Neural cell (in vitro differentiated cells): Measurements from ENCODE around the gene LHX4. TPM values are rescaled to one million over a fixed set of nuclear protein-coding genes. Genes with fewer than 3 reads are reported as not detected.
A peak's percentile ranks its signal among the peaks of the same experiment; 100 is the strongest.

Experiments
- H2AFZ ChIP-seq: fragments of 200-600, 300-800 bp; sonication (generic), shearing (Covaris generic); 2 replicates; pipeline ENCODE4 v1.6.0; 2014; ENCODE audit warnings: low read depth, mild to moderate bottlenecking, antibody characterized with exemption, low read length, moderate library complexity
- H3F3A ChIP-seq: fragments of 200-600 bp; shearing (Covaris generic); 2 replicates; pipeline ENCODE4 v1.6.1; 2016; ENCODE audit warnings: mild to moderate bottlenecking, moderate library complexity, mixed read lengths, antibody characterized with exemption, low read length; ENCODE audit not compliant: insufficient read depth, poor library complexity, severe bottlenecking
- H3K27ac ChIP-seq: fragments of 200-600, 300-800 bp; sonication (generic), shearing (Covaris generic); 2 replicates; pipeline ENCODE4 v1.5.1; 2014; ENCODE audit warnings: mild to moderate bottlenecking, low read length, moderate library complexity
- H3K27me3 ChIP-seq: fragments of 300-800, 200-600 bp; sonication (generic), shearing (Covaris generic); 2 replicates; pipeline ENCODE4 v1.6.0; 2014; ENCODE audit warnings: mild to moderate bottlenecking, low read depth, low read length, moderate library complexity; ENCODE audit not compliant: insufficient read depth
- H3K36me3 ChIP-seq: fragments of 300-800, 200-600 bp; sonication (generic), shearing (Covaris generic); 2 replicates; pipeline ENCODE4 v1.5.1; 2014; ENCODE audit warnings: mild to moderate bottlenecking, antibody characterized with exemption, low read length, moderate library complexity; ENCODE audit not compliant: insufficient read depth
- H3K4me2 ChIP-seq: fragments of 300-800, 200-600 bp; sonication (generic), shearing (Covaris generic); 2 replicates; pipeline ENCODE4 v1.6.0; 2014; ENCODE audit warnings: mild to moderate bottlenecking, low read length
- H3K4me3 ChIP-seq: fragments of 300-800, 200-600 bp; sonication (generic), shearing (Covaris generic); 2 replicates; pipeline ENCODE4 v1.5.1; 2014; ENCODE audit warnings: mild to moderate bottlenecking, low read length, moderate library complexity
- H3K79me2 ChIP-seq: fragments of 200-600 bp; shearing (Covaris generic); replicated peaks from 2 replicates; pipeline ENCODE4 v1.6.0; 2014; ENCODE audit warnings: mild to moderate bottlenecking, low read length, moderate library complexity; ENCODE audit not compliant: insufficient read depth
- H3K9ac ChIP-seq: fragments of 300-800, 200-600 bp; sonication (generic), shearing (Covaris generic); 2 replicates; pipeline ENCODE4 v1.6.1; 2016; ENCODE audit warnings: mild to moderate bottlenecking, low read length, mixed read lengths
- H3K9me2 ChIP-seq: fragments of 200-600 bp; shearing (Covaris generic); 2 replicates; pipeline ENCODE4 v1.6.1; 2016; ENCODE audit warnings: mild to moderate bottlenecking, low read length, mixed read lengths; ENCODE audit not compliant: insufficient read depth
- H3K9me3 ChIP-seq: fragments of 200-600, 300-800 bp; sonication (generic), shearing (Covaris generic); 2 replicates; pipeline ENCODE4 v1.6.1; 2016; ENCODE audit warnings: mild to moderate bottlenecking, mixed run types, low read length, moderate library complexity, mixed read lengths
- H4K20me1 ChIP-seq: fragments of 200-600 bp; shearing (Covaris generic); 2 replicates; pipeline ENCODE4 v1.6.1; 2016; ENCODE audit warnings: mild to moderate bottlenecking, mixed run types; ENCODE audit not compliant: insufficient read depth
- EP300 ChIP-seq: fragments of 450-650 bp; conservative IDR thresholded peaks from 2 replicates; pipeline ENCODE4 v1.6.1; 2014; ENCODE audit warnings: antibody characterized with exemption, mild to moderate bottlenecking, moderate library complexity; ENCODE audit not compliant: poor library complexity, severe bottlenecking
- EZH2 ChIP-seq: fragments of 200-600, 300-800 bp; shearing (Covaris generic), sonication (generic); IDR thresholded peaks from 2 replicates; pipeline ENCODE4 v1.6.1; 2014; ENCODE audit warnings: antibody characterized with exemption, low read length, borderline replicate concordance, mild to moderate bottlenecking; ENCODE audit not compliant: insufficient read depth, poor library complexity, severe bottlenecking
- MXI1 ChIP-seq: fragments of 450-650 bp; conservative IDR thresholded peaks from 2 replicates; pipeline ENCODE4 v1.6.1; 2014; ENCODE audit warnings: antibody characterized with exemption, mild to moderate bottlenecking; ENCODE audit not compliant: poor library complexity, severe bottlenecking
- POLR2AphosphoS5 ChIP-seq: IDR thresholded peaks from 2 replicates; pipeline ENCODE4 v1.6.1; 2012
- RAD21 ChIP-seq: fragments of 450-650 bp; conservative IDR thresholded peaks from 2 replicates; pipeline ENCODE4 v1.6.1; 2014; ENCODE audit warnings: antibody characterized with exemption, mild to moderate bottlenecking, moderate library complexity
- SMC3 ChIP-seq: fragments of 450-650 bp; conservative IDR thresholded peaks from 2 replicates; pipeline ENCODE4 v1.6.1; 2014; ENCODE audit warnings: antibody characterized with exemption, mild to moderate bottlenecking, moderate library complexity; ENCODE audit not compliant: poor library complexity
- TAF1 ChIP-seq: IDR thresholded peaks from 2 replicates; pipeline ENCODE4 v1.6.1; 2012; ENCODE audit warnings: low read depth
- polyA plus RNA-seq: library from polyadenylated mRNA; depleted of rRNA; stranded (reverse); fragments of >200 nt; gene quantifications from 2 replicates; pipeline ENCODE4 v1.2.3, GENCODE V29; 2014
- TF ChIP-seq, protein P1 (sequence below): fragments of 450-650 bp; IDR thresholded peaks from 2 replicates; pipeline ENCODE4 v1.5.1; 2014; ENCODE audit warnings: antibody characterized with exemption, mild to moderate bottlenecking, moderate library complexity; ENCODE audit not compliant: poor library complexity, severe bottlenecking
- TF ChIP-seq, protein P2 (sequence below): IDR thresholded peaks from 2 replicates; pipeline ENCODE4 v1.6.1; 2012; ENCODE audit warnings: borderline replicate concordance

The LHX4 gene
- polyA plus RNA-seq, 1 donor from 2014 or later = not detected

DNA sequence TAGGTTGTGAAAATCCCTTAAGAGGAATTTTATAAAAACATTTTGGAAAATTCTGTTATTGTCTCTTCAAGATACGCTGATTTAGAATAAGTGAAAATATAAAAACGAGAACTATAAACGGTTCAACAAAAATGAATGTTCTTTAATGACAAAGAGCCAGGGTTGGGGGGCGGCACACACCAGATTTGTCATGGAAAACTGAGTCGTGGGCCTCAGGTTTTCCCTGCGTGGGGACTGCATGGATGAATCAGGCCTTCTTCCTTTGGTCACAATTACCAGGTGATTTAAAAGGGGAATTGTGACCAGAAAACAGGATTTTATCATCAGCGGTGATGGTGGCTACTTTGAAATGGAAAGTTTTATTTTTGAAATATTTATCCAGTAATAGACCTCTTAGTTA is 8.6 kb downstream of the LHX4 start:
- Histone ChIP-seq H3K79me2 (no peaks in the 10 kb centered on the region), H3K27ac (no peak overlapping the region), H3K4me2 (no peak overlapping the region), H3K9ac (no peak overlapping the region), H3F3A (no peaks in the 10 kb centered on the region), H3K9me3 (no peaks in the 10 kb centered on the region), H3K9me2 (no peaks in the 10 kb centered on the region), H3K4me3 (no peak overlapping the region), H3K36me3 (no peaks in the 10 kb centered on the region), H2AFZ (no peak overlapping the region), H3K27me3 (peaks cover 91% of the 10 kb centered on the region), H4K20me1 (no peaks in the 10 kb centered on the region)
- TF ChIP-seq RAD21 = no peak
- no peak for TF ChIP-seq EP300
- TF ChIP-seq, protein P1, sequence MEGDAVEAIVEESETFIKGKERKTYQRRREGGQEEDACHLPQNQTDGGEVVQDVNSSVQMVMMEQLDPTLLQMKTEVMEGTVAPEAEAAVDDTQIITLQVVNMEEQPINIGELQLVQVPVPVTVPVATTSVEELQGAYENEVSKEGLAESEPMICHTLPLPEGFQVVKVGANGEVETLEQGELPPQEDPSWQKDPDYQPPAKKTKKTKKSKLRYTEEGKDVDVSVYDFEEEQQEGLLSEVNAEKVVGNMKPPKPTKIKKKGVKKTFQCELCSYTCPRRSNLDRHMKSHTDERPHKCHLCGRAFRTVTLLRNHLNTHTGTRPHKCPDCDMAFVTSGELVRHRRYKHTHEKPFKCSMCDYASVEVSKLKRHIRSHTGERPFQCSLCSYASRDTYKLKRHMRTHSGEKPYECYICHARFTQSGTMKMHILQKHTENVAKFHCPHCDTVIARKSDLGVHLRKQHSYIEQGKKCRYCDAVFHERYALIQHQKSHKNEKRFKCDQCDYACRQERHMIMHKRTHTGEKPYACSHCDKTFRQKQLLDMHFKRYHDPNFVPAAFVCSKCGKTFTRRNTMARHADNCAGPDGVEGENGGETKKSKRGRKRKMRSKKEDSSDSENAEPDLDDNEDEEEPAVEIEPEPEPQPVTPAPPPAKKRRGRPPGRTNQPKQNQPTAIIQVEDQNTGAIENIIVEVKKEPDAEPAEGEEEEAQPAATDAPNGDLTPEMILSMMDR = no peak
- TF ChIP-seq POLR2AphosphoS5 = no peak
- no peak for TF ChIP-seq SMC3
- TF ChIP-seq, protein P2, sequence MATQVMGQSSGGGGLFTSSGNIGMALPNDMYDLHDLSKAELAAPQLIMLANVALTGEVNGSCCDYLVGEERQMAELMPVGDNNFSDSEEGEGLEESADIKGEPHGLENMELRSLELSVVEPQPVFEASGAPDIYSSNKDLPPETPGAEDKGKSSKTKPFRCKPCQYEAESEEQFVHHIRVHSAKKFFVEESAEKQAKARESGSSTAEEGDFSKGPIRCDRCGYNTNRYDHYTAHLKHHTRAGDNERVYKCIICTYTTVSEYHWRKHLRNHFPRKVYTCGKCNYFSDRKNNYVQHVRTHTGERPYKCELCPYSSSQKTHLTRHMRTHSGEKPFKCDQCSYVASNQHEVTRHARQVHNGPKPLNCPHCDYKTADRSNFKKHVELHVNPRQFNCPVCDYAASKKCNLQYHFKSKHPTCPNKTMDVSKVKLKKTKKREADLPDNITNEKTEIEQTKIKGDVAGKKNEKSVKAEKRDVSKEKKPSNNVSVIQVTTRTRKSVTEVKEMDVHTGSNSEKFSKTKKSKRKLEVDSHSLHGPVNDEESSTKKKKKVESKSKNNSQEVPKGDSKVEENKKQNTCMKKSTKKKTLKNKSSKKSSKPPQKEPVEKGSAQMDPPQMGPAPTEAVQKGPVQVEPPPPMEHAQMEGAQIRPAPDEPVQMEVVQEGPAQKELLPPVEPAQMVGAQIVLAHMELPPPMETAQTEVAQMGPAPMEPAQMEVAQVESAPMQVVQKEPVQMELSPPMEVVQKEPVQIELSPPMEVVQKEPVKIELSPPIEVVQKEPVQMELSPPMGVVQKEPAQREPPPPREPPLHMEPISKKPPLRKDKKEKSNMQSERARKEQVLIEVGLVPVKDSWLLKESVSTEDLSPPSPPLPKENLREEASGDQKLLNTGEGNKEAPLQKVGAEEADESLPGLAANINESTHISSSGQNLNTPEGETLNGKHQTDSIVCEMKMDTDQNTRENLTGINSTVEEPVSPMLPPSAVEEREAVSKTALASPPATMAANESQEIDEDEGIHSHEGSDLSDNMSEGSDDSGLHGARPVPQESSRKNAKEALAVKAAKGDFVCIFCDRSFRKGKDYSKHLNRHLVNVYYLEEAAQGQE = no peak
- no peak for TF ChIP-seq EZH2
- TF ChIP-seq TAF1 = no peak
- TF ChIP-seq MXI1 = no peak

DNA sequence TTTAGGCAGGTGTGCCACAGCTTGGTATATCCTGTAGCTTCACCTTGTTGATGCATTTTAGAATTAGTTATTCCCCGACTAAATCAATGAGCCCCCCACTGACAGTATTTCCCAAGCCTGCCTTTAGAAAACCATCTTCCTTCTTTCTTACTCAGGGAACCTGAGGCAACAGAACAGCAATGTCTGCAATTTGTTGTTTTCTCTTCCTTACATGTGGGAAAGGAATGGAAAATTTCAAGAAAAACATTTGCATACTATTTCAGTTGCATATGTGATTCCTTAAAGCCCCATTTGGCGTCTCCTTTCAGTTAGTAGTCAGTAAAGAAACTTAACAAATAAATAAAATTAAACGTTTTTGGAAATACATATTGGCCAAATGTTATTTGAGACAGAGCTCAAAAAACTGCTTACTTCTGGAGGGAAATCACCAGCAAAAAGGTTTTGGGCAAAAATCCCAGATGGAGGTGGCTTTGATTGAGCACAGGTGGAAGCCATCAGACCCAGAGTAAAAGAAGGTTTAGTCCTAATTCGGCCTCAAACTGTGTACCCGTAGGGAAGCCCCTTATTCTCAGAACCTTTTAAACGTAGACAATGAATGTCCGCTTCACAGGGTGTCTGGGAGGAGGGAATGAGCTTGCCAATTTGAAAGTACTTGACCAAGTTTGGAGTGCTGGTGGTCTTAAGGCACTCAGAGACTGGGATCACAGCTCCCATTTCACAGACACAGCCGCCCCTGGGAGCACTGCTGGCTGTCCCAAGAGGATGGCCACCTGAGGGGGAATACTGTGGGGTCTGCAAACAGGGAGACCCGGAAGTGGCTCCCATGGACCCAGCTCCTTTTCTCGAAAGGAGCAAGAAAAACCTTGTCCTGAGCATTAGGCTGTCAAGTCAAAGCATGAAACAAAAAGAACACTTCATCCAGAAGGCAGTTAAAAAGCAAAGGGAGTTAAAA is 9.4 kb downstream of the LHX4 start:
- H3F3A ChIP-seq = no peaks in the 10 kb centered on the region
- no peak overlapping the region for H3K4me2 ChIP-seq
- no peak overlapping the region for H3K27ac ChIP-seq
- TF ChIP-seq TAF1 (no peak), POLR2AphosphoS5 (peak; percentile 13)
- H3K9me3 ChIP-seq = no peaks in the 10 kb centered on the region
- no peaks in the 10 kb centered on the region for H3K9me2 ChIP-seq
- H4K20me1 ChIP-seq = no peaks in the 10 kb centered on the region
- H3K79me2 ChIP-seq = no peaks in the 10 kb centered on the region
- no peak overlapping the region for H3K4me3 ChIP-seq
- peaks cover 84% of the 10 kb centered on the region for H3K27me3 ChIP-seq
- no peak overlapping the region for H2AFZ ChIP-seq
- H3K36me3 ChIP-seq = no peaks in the 10 kb centered on the region
- no peak overlapping the region for H3K9ac ChIP-seq
